ENCODE data around the gene MAPRE2.

MAPRE2 gene

GRCh38 chr18:35121038-35121437 lies 79.8 kb downstream of the MAPRE2 start:
- no peaks in the 10 kb centered on the region for H3K27me3 ChIP-seq (ENCODE audit: insufficient read depth, low read length)
- WGBS (ENCODE audit: extremely low coverage, insufficient coverage, insufficient read length): no CpG with 5 or more reads among the region's 3 CpGs
- H3K27ac ChIP-seq (ENCODE audit: low read depth, low read length): no peak overlapping the region
- H3K4me2 ChIP-seq (ENCODE audit: low read length): no peak overlapping the region
- H4K12ac ChIP-seq (ENCODE audit: low read depth, low read length): no peak overlapping the region
- H3K79me1 ChIP-seq (ENCODE audit: low read length): no peaks in the 10 kb centered on the region
- H3K36me3 ChIP-seq (ENCODE audit: control insufficient read depth in 1 of 2, insufficient read depth in 2 of 2, low read length in 2 of 2): no peaks in the 10 kb centered on the region
- no peak overlapping the region for H3K9ac ChIP-seq (ENCODE audit: low read length)
- no peak overlapping the region for H2AFZ ChIP-seq (ENCODE audit: insufficient read depth, low read length, poor library complexity)
- H4K8ac ChIP-seq (ENCODE audit: low read depth, low read length): no peak overlapping the region
- H3K18ac ChIP-seq (ENCODE audit: low read length): no peak overlapping the region
- H3K79me2 ChIP-seq (ENCODE audit: control insufficient read depth, insufficient read depth, low read length, poor library complexity): no peaks in the 10 kb centered on the region
- no peak overlapping the region for H2BK120ac ChIP-seq (ENCODE audit: insufficient read depth, low read length, poor library complexity)
- no peaks in the 10 kb centered on the region for H3K9me3 ChIP-seq (ENCODE audit: insufficient read depth, low read depth, low read length)
- H3K23ac ChIP-seq (ENCODE audit: low read length): no peak overlapping the region
- H3K4me3 ChIP-seq (ENCODE audit: low read depth, low read length): no peak overlapping the region
- H3K4me1 ChIP-seq (ENCODE audit: control insufficient read depth in 1 of 2, insufficient read depth in 2 of 2, low read length in 2 of 2): peaks cover 0 to 2% of the 10 kb centered on the region in 2 experiments
- no peak overlapping the region for H2BK5ac ChIP-seq (ENCODE audit: low read depth, low read length, poor library complexity)
- H2BK12ac ChIP-seq (ENCODE audit: low read length): no peak overlapping the region
- DNase-seq: no peak
- no peak overlapping the region for H3K14ac ChIP-seq (ENCODE audit: low read length)
- H3K4ac ChIP-seq (ENCODE audit: low read depth, low read length): no peak overlapping the region
- no peak overlapping the region for H2AK5ac ChIP-seq (ENCODE audit: low read length)
- no peak overlapping the region for H4K91ac ChIP-seq (ENCODE audit: low read depth, low read length)

GRCh38 chr18:35121531-35121930 lies 80.3 kb downstream of the MAPRE2 start:
- H3K4me1 ChIP-seq (ENCODE audit: control insufficient read depth in 1 of 2, insufficient read depth in 2 of 2, low read length in 2 of 2): peaks cover 0 to 2% of the 10 kb centered on the region in 2 experiments
- H3K23ac ChIP-seq (ENCODE audit: low read length): no peak overlapping the region
- no CpG with 5 or more reads among the region's 1 CpG for WGBS (ENCODE audit: extremely low coverage, insufficient coverage, insufficient read length)
- no peak overlapping the region for H3K18ac ChIP-seq (ENCODE audit: low read length)
- no peak overlapping the region for H3K4me2 ChIP-seq (ENCODE audit: low read length)
- H3K79me2 ChIP-seq (ENCODE audit: control insufficient read depth, insufficient read depth, low read length, poor library complexity): no peaks in the 10 kb centered on the region
- H2BK12ac ChIP-seq (ENCODE audit: low read length): no peak overlapping the region
- no peak overlapping the region for H2BK120ac ChIP-seq (ENCODE audit: insufficient read depth, low read length, poor library complexity)
- no peak overlapping the region for H3K27ac ChIP-seq (ENCODE audit: low read depth, low read length)
- H4K12ac ChIP-seq (ENCODE audit: low read depth, low read length): no peak overlapping the region
- no peak overlapping the region for H3K9ac ChIP-seq (ENCODE audit: low read length)
- no peak overlapping the region for H2AFZ ChIP-seq (ENCODE audit: insufficient read depth, low read length, poor library complexity)
- no peak overlapping the region for H2AK5ac ChIP-seq (ENCODE audit: low read length)
- H3K36me3 ChIP-seq (ENCODE audit: control insufficient read depth in 1 of 2, insufficient read depth in 2 of 2, low read length in 2 of 2): no peaks in the 10 kb centered on the region
- DNase-seq: no peak
- H4K91ac ChIP-seq (ENCODE audit: low read depth, low read length): no peak overlapping the region
- no peak overlapping the region for H4K8ac ChIP-seq (ENCODE audit: low read depth, low read length)
- H3K79me1 ChIP-seq (ENCODE audit: low read length): no peaks in the 10 kb centered on the region
- no peaks in the 10 kb centered on the region for H3K9me3 ChIP-seq (ENCODE audit: insufficient read depth, low read depth, low read length)
- H3K27me3 ChIP-seq (ENCODE audit: insufficient read depth, low read length): no peaks in the 10 kb centered on the region
- no peak overlapping the region for H3K4me3 ChIP-seq (ENCODE audit: low read depth, low read length)
- no peak overlapping the region for H2BK5ac ChIP-seq (ENCODE audit: low read depth, low read length, poor library complexity)
- H3K14ac ChIP-seq (ENCODE audit: low read length): no peak overlapping the region
- H3K4ac ChIP-seq (ENCODE audit: low read depth, low read length): no peak overlapping the region

GRCh38 chr18:35122586-35123224 lies 81.5 kb downstream of the MAPRE2 start:
- Histone ChIP-seq H2AK5ac (ENCODE audit: low read length) (no peak overlapping the region), H3K18ac (ENCODE audit: low read length) (no peak overlapping the region), H3K4me2 (ENCODE audit: low read length) (no peak overlapping the region), H4K91ac (ENCODE audit: low read depth, low read length) (no peak overlapping the region), H3K4ac (ENCODE audit: low read depth, low read length) (no peak overlapping the region), H3K9me3 (ENCODE audit: insufficient read depth, low read depth, low read length) (no peaks in the 10 kb centered on the region), H3K14ac (ENCODE audit: low read length) (no peak overlapping the region), H4K8ac (ENCODE audit: low read depth, low read length) (no peak overlapping the region), H3K27me3 (ENCODE audit: insufficient read depth, low read length) (no peaks in the 10 kb centered on the region), H3K9ac (ENCODE audit: low read length) (no peak overlapping the region), H3K79me2 (ENCODE audit: control insufficient read depth, insufficient read depth, low read length, poor library complexity) (no peaks in the 10 kb centered on the region), H2BK5ac (ENCODE audit: low read depth, low read length, poor library complexity) (no peak overlapping the region), H4K12ac (ENCODE audit: low read depth, low read length) (peak overlapping the region; percentile 56), H2BK120ac (ENCODE audit: insufficient read depth, low read length, poor library complexity) (peak overlapping the region; percentile 7), H3K79me1 (ENCODE audit: low read length) (no peaks in the 10 kb centered on the region), H3K4me3 (ENCODE audit: low read depth, low read length) (no peak overlapping the region), H2BK12ac (ENCODE audit: low read length) (no peak overlapping the region), H3K4me1 (ENCODE audit: control insufficient read depth in 1 of 2, insufficient read depth in 2 of 2, low read length in 2 of 2) (peaks cover 0 to 2% of the 10 kb centered on the region in 2 experiments), H3K23ac (ENCODE audit: low read length) (no peak overlapping the region), H3K36me3 (ENCODE audit: control insufficient read depth in 1 of 2, insufficient read depth in 2 of 2, low read length in 2 of 2) (no peaks in the 10 kb centered on the region), H3K27ac (ENCODE audit: low read depth, low read length) (no peak overlapping the region), H2AFZ (ENCODE audit: insufficient read depth, low read length, poor library complexity) (no peak overlapping the region)
- peak; percentile 8 to 28 for DNase-seq
- no CpG with 5 or more reads among the region's 15 CpGs for WGBS (ENCODE audit: extremely low coverage, insufficient coverage, insufficient read length)

GRCh38 chr18:35123811-35124210 lies 82.6 kb downstream of the MAPRE2 start:
- Histone ChIP-seq H3K79me1 (ENCODE audit: low read length) (no peaks in the 10 kb centered on the region), H2AFZ (ENCODE audit: insufficient read depth, low read length, poor library complexity) (no peak overlapping the region), H3K14ac (ENCODE audit: low read length) (no peak overlapping the region), H2BK120ac (ENCODE audit: insufficient read depth, low read length, poor library complexity) (no peak overlapping the region), H3K18ac (ENCODE audit: low read length) (no peak overlapping the region), H4K8ac (ENCODE audit: low read depth, low read length) (no peak overlapping the region), H3K27me3 (ENCODE audit: insufficient read depth, low read length) (no peaks in the 10 kb centered on the region), H2AK5ac (ENCODE audit: low read length) (no peak overlapping the region), H4K91ac (ENCODE audit: low read depth, low read length) (no peak overlapping the region), H3K9me3 (ENCODE audit: insufficient read depth, low read depth, low read length) (no peaks in the 10 kb centered on the region), H3K36me3 (ENCODE audit: control insufficient read depth in 1 of 2, insufficient read depth in 2 of 2, low read length in 2 of 2) (no peaks in the 10 kb centered on the region), H3K27ac (ENCODE audit: low read depth, low read length) (no peak overlapping the region), H3K4ac (ENCODE audit: low read depth, low read length) (no peak overlapping the region), H3K23ac (ENCODE audit: low read length) (no peak overlapping the region), H2BK5ac (ENCODE audit: low read depth, low read length, poor library complexity) (no peak overlapping the region), H2BK12ac (ENCODE audit: low read length) (no peak overlapping the region), H3K4me2 (ENCODE audit: low read length) (no peak overlapping the region), H3K79me2 (ENCODE audit: control insufficient read depth, insufficient read depth, low read length, poor library complexity) (no peaks in the 10 kb centered on the region), H3K4me1 (ENCODE audit: control insufficient read depth in 1 of 2, insufficient read depth in 2 of 2, low read length in 2 of 2) (no peaks in the 10 kb centered on the region), H3K9ac (ENCODE audit: low read length) (no peak overlapping the region), H4K12ac (ENCODE audit: low read depth, low read length) (no peak overlapping the region), H3K4me3 (ENCODE audit: low read depth, low read length) (no peak overlapping the region)
- no peak for DNase-seq
